Medulla oblongata (tissue), 1 donor: ENCODE results near the gene SMAD7.
"Not testable (repeated sequence)": the region's sequence is repeated elsewhere in the genome, so short reads cannot be mapped to it uniquely, and the experiment has no call there.

Experiments
- DNase-seq: peaks from one replicate; pipeline ENCODE4 v3.0.0-alpha.2; 2015; ENCODE audit errors: extremely low spot score

The SMAD7 gene

GRCh38 chr18:48878471-48878870 is 72.3 kb downstream of the SMAD7 start:
- DNase-seq: no peak

- no peak for DNase-seq
Measured at GRCh38 chr18:48877941-48878340, 72.8 kb downstream of the SMAD7 start.

GRCh38 chr18:48876590-48876989 is 74.2 kb downstream of the SMAD7 start:
- DNase-seq: no peak

DNA sequence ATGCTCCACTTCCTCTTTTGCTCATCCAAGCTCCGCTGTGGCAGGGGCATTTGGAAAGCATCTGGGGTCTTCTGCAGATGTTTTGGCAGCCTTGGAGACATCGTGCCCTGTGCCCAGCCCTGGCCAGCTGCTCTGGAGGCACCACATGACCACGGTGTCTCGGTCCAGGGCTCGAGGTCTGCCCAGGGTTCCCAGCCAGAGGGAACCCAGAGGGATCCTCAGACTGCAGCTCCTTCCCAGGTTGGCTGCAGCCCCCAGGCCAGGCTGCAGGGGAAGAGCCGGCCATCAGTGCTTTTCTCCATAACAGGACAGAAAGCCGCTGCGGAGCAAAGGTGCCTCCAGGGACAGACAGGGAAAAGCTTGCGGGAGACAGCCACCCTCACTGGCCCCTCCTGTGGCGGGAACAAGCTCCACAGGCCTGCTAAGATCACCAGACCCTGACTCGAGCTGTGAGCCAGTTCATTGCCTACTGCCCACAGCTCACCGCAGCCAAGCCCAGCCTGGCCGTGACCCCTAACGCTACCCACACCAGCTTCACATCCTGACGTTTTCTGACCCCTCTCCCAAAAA is 74.7 kb downstream of the SMAD7 start:
- no peak for DNase-seq

DNA sequence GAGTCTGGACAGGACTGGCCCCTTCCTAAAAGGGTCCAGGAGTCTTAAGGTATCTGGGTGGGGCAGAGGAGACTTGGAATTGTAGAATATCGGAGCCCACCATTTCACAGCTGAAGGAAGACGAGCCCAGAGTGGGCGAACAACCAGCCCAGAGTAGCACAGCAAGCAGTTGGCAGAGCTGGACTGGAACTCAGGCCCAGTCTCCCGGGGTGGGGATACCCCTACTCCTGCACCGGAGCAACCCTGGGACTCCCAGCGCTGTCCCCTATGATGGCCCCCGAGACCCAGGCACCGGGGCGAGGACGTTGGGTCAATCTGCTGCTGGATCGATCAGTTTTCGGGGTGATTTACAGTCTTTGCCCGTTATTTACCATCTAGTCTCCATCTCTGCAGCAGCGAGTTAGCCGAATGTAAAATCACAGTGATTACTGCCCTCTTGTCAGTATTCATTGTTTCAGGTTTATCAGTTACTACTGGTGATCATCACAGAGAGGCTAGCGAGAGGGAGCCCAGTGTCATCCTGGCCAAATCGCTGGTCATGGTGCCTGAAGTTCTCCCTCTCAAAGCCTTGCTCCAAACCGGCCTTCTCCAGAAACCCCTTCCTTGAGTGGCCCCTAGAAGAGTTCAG is 75.3 kb downstream of the SMAD7 start:
- no peak for DNase-seq

DNA sequence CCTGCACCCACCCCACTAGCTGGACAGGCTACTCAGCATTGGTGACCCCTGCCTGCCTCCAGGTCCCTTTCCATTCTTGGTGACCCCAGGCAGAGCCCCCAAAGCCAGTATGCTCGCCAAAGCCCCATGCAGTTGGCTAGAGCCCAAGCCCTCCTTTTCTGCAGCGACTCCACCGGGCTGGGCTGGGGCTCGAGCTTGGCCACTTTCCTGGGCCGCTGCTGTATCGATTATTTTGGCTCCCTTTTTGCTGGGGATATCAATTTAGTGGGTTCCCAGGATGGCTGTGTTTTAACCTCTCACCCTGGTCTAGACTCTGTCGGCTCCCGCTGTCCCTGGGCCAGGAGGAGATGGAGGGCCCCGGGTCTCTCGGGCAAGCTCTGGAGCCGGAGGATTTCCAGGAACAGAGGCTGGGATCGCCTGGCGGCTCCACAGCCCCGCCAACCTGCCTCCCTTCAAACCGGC is 76.0 kb downstream of the SMAD7 start:
- DNase-seq: no peak

DNA sequence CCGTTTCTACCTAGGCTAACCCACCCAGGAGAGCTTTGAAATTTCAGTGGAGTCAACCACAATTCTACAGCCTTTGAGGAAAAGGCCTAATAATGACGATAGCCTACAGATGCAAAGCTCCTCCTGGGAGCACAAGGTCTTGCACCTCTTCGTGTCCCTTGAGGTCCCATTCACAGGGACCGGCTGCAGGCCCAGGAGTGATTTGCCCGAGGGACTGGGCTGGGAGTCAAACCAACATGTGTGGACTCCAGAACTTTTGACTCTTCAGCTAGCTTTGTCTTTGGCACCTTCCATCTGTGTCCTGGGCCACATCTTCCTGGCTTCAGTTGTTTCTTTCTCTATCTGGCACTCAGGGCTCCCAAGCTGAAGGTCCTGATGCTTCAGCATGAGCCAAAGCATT is 76.5 kb downstream of the SMAD7 start:
- no peak for DNase-seq

DNA sequence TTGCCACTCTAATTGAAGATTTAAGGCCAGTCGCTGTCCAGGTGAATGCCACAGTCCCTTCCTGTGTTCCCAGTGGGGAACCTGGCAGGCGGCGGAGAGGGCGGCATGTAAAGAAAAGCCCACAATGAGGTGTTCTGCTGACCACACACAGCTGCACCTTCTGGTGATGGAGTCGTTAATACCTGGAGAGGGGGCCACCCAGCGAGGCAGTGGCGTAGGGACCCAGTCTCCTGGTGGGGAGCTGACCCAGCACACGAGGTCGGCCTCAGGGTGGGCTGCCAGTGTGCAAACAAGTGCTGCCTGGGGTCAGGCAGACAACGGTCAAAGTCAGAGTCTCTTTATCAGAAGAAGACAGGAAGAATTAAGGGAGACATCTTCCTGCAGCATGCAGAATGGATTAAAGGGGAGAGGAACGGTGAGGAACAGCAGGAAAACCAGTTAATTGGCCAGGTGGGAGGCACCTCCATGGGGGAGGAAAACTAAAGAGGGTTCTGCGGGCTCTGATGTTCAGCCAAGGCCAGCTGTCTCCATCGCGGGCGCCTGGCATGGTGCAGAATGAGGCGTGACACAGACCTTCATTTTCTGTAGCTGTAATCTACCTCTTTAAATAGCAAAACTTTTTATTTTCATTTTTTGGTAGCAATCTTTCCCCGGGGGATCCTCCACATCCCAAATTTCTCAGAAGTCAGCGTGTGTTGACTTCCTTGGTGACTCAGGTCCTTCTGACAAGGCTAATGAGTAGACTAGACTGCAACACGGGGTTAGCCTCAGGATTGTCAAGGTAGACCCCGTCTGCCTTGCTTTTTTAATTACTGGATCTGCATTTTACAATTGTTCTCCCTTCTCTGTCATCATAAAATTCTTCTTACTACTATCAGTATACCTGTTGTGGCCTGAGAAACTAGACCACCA is 78.3 kb downstream of the SMAD7 start:
- no peak for DNase-seq

GRCh38 chr18:48871391-48872166 is 79.2 kb downstream of the SMAD7 start:
- no peak for DNase-seq

- not testable (repeated sequence) for DNase-seq
Measured at GRCh38 chr18:48870926-48871325, 79.8 kb downstream of the SMAD7 start.
